HG02610 (cell line): ENCODE results near the gene ARHGAP21.

Experiments used
- ATAC-seq: cut with Tn5 transposase; IDR thresholded peaks from one replicate; pipeline ENCODE4 v1.9.1; 2021; ENCODE audit warnings: mild to moderate bottlenecking, moderate library complexity; ENCODE audit not compliant: unreplicated experiment

ARHGAP21 gene

GRCh38 chr10:24545585-24545984, 178.1 kb downstream of the ARHGAP21 start:
- ATAC-seq, result no peak

- no peak for ATAC-seq
Observed at GRCh38 chr10:24544776-24545175, 178.9 kb downstream of the ARHGAP21 start.

GRCh38 chr10:24542314-24543270, 181.1 kb downstream of the ARHGAP21 start:
- ATAC-seq, result no peak

GRCh38 chr10:24541239-24541753, 182.4 kb downstream of the ARHGAP21 start:
- ATAC-seq, result no peak

- ATAC-seq, result no peak
Observed at GRCh38 chr10:24536636-24537035, 187.1 kb downstream of the ARHGAP21 start.

GRCh38 chr10:24533981-24534380, 189.7 kb downstream of the ARHGAP21 start:
- no peak for ATAC-seq
